Adrenal gland (tissue), 5 donors: ENCODE results near the gene NXPH3.

Experiments used
- CTCF ChIP-seq, 6 experiments: fragments of 450-650 bp in 4 of 6; fragments of 200-600 bp in 2 of 6; sonication (generic) in 1 of 6; IDR thresholded peaks; 1 replicate in 5 of 6; 2 replicates in 1 of 6; pipeline versions ENCODE4 v1.5.1 to v1.8.0; 2016 to 2021; ENCODE audit warnings: antibody characterized with exemption in 6 of 6, mild to moderate bottlenecking in 2 of 6, moderate library complexity in 1 of 6
- POLR2A ChIP-seq, 2 donors: fragments of 450-650 bp; IDR thresholded peaks; one replicate each; pipeline ENCODE4 v1.6.1; 2017; ENCODE audit warnings: antibody characterized with exemption in 2 of 2, mild to moderate bottlenecking in 2 of 2, moderate library complexity in 1 of 2
- donor health status: DM: no; HTN: no; CAD: no.

GRCh38 chr17:49581648-49581998 is 6.0 kb downstream of the NXPH3 start:
- TF ChIP-seq CTCF (IDR thresholded peaks at IDR 0.05) (no peak), POLR2A (IDR thresholded peaks at IDR 0.05) (no peak)
